Sigmoid colon (tissue), 4 donors: ENCODE data around the gene ST6GALNAC3.

Experiments used
- CTCF ChIP-seq, 4 experiments: fragments of 450-650 bp in 3 of 4; fragments of 200-600 bp in 1 of 4; IDR thresholded peaks; one replicate each; pipeline ENCODE4 v1.5.1; 2016 to 2019; ENCODE audit warnings: antibody characterized with exemption in 4 of 4, mild to moderate bottlenecking in 3 of 4, moderate library complexity in 2 of 4
- POLR2A ChIP-seq, 2 donors: fragments of 450-650 bp; IDR thresholded peaks; one replicate each; pipeline ENCODE4 v1.6.1; 2016; ENCODE audit warnings: antibody characterized with exemption in 2 of 2, mild to moderate bottlenecking in 2 of 2, moderate library complexity in 2 of 2
- POLR2AphosphoS5 ChIP-seq, 4 donors: sonication (generic); formaldehyde crosslinking; IDR thresholded peaks; one replicate each; pipeline ENCODE4 v1.6.1; 2017; ENCODE audit warnings: antibody characterized with exemption in 4 of 4

- TF ChIP-seq POLR2AphosphoS5 (IDR thresholded peaks at IDR 0.05): no peak
- no peak for TF ChIP-seq CTCF (IDR thresholded peaks at IDR 0.05)
- TF ChIP-seq POLR2A (IDR thresholded peaks at IDR 0.05): no peak
Measured at GRCh38 chr1:76395059-76395458, 320.5 kb downstream of the ST6GALNAC3 start.
